C4-2B (cell line): ENCODE data around the gene HMGXB3.
A peak's percentile ranks its signal among the peaks of the same experiment; 100 is the strongest.

Source experiments
- H3K27ac ChIP-seq: fragments of 450-650 bp; 2 replicates; pipeline ENCODE4 v1.5.1; 2017
- ZFX ChIP-seq: fragments of 450-650 bp; IDR thresholded peaks from 2 replicates; pipeline ENCODE4 v1.6.1; 2017
- TF ChIP-seq, protein P1 (sequence below): fragments of 450-650 bp; conservative IDR thresholded peaks from 2 replicates; pipeline ENCODE4 v1.5.1; 2017; ENCODE audit warnings: mild to moderate bottlenecking

HMGXB3 gene

DNA sequence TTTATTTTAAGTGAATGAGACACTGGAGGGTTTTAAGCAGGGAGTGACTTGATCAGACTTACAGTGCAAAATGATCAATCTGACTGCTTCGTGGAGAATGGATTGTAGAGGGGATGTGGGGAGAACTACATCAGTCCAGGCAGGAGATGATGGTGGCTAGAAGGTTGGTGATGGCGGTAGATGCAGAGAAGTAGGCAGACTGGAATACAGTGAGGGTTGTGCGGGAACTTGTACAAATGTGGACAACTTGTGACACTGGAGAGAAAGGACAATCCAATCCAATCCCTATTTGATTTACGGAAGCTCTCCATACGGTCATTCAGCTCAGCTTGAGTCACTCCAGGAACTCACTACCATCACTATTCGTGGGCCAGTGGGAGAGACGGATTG lies 678 bp upstream of the HMGXB3 start:
- TF ChIP-seq, protein P1, sequence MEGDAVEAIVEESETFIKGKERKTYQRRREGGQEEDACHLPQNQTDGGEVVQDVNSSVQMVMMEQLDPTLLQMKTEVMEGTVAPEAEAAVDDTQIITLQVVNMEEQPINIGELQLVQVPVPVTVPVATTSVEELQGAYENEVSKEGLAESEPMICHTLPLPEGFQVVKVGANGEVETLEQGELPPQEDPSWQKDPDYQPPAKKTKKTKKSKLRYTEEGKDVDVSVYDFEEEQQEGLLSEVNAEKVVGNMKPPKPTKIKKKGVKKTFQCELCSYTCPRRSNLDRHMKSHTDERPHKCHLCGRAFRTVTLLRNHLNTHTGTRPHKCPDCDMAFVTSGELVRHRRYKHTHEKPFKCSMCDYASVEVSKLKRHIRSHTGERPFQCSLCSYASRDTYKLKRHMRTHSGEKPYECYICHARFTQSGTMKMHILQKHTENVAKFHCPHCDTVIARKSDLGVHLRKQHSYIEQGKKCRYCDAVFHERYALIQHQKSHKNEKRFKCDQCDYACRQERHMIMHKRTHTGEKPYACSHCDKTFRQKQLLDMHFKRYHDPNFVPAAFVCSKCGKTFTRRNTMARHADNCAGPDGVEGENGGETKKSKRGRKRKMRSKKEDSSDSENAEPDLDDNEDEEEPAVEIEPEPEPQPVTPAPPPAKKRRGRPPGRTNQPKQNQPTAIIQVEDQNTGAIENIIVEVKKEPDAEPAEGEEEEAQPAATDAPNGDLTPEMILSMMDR: no peak
- no peak for TF ChIP-seq ZFX

DNA sequence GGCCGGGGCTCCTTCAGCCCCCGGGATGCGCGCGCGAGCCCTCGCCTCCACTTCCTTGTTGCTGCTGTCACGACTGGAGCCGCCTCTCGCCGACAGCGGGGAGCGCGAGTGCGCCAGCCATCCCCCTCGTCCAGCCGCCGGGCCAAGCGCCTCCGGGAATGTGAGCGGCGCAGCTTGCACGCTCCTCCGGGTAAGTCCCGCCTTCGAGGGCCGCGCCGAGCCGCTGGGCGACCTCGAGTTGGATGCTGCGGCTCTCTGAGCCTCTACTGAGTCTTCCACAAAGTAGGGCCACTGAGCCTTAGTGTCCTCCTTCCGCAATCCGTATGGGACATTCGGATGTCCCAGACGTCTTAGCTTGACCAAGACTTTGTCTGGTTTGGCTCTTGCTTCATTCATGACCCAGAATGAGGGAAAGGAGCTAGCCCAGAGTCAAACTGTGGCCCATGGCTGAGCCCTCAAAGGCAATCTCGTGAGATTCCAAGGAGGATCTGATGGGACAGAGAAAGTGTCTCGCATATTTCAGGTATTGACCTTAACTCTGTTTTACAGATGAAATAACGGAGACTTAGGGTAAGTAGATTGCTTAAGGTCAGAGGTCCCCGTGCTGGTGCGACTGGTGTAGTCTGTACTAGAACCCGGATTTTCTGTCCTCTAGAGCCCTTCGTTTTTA lies 586 bp downstream of the HMGXB3 start:
- H3K27ac ChIP-seq: peak overlapping the region; percentile 100
- TF ChIP-seq, protein P1: no peak
- TF ChIP-seq ZFX: 0 out of 2 replicates have a peak, but pooled peaks have one; percentile 21

More for the DNA sequence above, 678 bp upstream of the HMGXB3 start:
- H3K27ac ChIP-seq: peak overlapping the region; percentile 100

DNA sequence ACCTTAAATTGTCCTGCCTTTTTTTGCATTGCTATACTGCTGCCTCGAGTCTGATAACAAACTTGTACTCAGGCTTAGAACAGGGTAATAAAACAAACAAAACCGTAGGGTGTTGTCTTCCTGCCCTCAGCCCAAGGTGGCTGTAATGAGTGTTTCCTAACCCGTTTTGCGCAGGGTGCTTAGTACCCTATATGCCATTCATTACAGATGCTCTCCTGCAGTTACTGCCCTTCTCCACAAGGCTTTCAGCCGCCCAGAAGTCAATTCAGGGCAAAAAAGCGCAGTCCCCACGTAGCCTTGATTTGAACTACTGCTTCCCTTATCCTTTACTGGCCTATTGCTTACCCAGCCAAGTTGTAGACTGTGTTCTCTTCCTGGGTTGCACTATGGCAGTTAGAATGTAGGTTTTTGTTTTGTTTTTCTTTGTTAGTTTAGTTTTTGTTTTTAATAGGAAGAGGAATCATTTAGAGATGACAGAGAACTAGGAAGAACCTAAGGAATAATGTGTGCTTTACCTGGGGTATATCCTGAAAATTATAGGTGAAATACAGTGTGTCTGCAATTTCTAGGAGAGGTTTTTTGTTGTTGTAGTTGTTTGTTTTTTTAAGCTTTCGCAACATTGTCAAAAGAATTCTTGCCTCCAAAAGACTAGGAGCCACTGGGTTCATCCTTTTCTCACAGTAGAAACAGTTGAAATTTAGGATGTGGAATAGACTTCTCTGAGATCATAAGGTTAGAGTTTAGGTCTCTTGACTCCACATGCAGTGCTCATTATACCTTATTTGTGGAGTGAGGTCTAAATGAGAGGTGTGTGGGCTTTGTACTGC lies 1.3 kb downstream of the HMGXB3 start:
- TF ChIP-seq, protein P1: peak; percentile 73
- TF ChIP-seq ZFX: no peak
- peak overlapping the region; percentile 100 for H3K27ac ChIP-seq

DNA sequence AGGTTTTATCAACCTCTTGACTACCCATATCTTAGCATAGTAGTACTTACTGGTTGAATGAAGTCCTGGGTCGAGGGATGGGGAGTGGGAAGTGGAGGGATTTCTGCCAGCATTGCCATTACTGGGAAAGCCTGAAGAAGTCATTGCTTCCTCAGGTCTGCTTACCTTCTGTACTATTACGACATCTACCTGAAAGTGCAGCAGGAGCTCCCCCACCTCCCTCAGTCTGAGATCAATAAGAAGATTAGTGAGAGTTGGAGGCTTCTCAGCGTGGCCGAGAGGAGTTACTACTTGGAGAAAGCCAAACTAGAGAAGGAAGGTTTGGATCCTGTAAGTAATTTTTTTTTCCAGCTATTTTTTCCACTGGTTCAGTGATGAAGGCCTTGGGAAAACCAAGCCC lies 5.8 kb downstream of the HMGXB3 start:
- TF ChIP-seq, protein P1: no peak

DNA sequence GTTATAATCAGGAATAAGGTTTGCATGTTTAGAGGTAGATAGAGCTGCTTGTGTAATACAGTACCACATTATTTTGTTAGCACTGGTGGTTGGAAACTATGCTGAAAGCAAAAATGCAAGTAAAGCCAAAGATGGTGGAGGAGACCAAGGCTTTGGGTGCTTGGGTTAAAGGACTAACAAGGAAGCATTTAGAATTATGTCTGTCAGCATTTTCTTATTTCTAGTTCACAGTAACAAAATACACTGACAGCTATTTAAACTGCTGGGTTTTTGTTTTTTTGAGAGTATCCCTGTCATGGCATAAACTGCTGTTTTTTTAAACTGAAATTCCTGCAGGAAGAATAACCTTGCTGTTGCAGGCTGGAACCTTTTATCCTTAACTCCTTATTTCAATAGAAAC lies 6.5 kb downstream of the HMGXB3 start:
- no peak overlapping the region for H3K27ac ChIP-seq
- TF ChIP-seq, protein P1: no peak
- TF ChIP-seq ZFX: no peak

More for the DNA sequence above, 5.8 kb downstream of the HMGXB3 start:
- no peak overlapping the region for H3K27ac ChIP-seq

DNA sequence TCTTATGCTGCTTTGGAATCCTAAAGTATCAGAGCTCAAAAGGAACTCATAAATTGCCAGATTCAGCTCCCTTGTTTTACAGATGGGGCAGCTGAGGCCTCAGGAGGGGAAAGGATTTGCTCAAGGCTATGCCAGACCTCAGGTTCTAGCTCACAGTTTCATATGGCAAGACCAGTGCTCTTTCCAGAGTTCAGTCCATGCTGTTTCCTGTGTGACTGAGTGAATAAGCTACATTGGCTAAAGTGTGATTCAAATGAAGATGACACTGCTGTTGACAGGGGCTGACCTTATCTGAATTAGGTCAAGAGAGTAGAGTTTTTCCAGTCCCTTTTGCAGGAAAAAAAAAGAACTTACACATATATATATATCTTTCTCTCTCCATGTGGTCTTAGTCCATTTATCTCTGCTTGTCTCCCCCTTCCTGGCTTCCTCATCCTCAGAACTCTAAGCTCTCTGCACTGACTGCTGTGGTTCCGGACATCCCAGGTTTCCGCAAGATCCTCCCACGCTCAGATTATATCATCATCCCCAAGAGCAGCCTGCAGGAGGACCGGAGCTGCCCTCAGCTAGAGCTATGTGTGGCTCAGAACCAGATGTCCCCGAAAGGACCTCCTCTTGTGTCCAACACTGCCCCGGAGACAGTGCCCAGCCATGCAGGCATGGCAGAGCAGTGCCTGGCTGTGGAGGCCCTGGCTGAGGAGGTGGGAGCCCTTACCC lies 9.3 kb downstream of the HMGXB3 start:
- TF ChIP-seq, protein P1: no peak
- TF ChIP-seq ZFX: no peak
- H3K27ac ChIP-seq: no peak overlapping the region
